Erythroblast (primary cell): ENCODE measurements around the gene CAPN7.

ENCODE experiments used
- GATA1 ChIP-seq: IDR thresholded peaks from 2 replicates; pipeline ENCODE4 v1.6.1; 2011; ENCODE audit warnings: low read depth, mild to moderate bottlenecking, control low read depth, low read length, moderate library complexity
- POLR2A ChIP-seq: IDR thresholded peaks from 2 replicates; pipeline ENCODE4 v1.6.1; 2011; ENCODE audit warnings: mild to moderate bottlenecking, low read length

DNA sequence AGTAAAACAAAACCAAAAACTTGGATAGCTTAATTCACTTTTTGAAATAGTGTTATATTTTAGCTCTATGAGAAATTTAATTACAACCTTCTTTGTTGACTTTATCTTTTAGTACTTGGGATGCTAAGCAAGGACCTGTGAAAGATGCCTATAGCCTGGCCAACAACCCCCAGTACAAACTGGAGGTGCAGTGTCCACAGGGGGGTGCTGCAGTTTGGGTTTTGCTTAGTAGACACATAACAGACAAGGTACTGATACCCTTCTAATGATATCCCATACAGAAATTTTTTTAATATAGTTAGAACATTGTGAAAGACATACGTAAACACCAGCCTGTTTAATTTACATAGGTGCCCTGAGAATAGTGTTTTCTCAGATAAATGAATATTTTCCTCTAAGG lies 35.3 kb downstream of the CAPN7 start:
- TF ChIP-seq POLR2A = no peak
- no peak for TF ChIP-seq GATA1
